Stomach (tissue), 4 donors: ENCODE measurements around the gene B3GNT7.

Source experiments
- POLR2A ChIP-seq, 4 donors: fragments of 450-650 bp; IDR thresholded peaks; one replicate each; pipeline ENCODE4 v1.6.1; 2016; ENCODE audit warnings: antibody characterized with exemption in 4 of 4, control low read depth in 2 of 4, mild to moderate bottlenecking in 1 of 4, moderate library complexity in 1 of 4
- POLR2AphosphoS5 ChIP-seq, 3 donors: sonication (generic); formaldehyde crosslinking; IDR thresholded peaks; one replicate each; pipeline ENCODE4 v1.6.1; 2016; ENCODE audit warnings: antibody characterized with exemption in 3 of 3
- TF ChIP-seq, protein P1 (sequence below), 7 experiments: fragments of 450-650 bp in 4 of 7; fragments of 200-600 bp in 3 of 7; sonication (generic) in 3 of 7; IDR thresholded peaks; one replicate each; pipeline ENCODE4 v1.5.1; 2016 to 2019; ENCODE audit warnings: antibody characterized with exemption in 7 of 7, control low read depth in 2 of 7, mild to moderate bottlenecking in 1 of 7

GRCh38 chr2:231418820-231419640, 23.5 kb downstream of the B3GNT7 start:
- TF ChIP-seq, protein P1, sequence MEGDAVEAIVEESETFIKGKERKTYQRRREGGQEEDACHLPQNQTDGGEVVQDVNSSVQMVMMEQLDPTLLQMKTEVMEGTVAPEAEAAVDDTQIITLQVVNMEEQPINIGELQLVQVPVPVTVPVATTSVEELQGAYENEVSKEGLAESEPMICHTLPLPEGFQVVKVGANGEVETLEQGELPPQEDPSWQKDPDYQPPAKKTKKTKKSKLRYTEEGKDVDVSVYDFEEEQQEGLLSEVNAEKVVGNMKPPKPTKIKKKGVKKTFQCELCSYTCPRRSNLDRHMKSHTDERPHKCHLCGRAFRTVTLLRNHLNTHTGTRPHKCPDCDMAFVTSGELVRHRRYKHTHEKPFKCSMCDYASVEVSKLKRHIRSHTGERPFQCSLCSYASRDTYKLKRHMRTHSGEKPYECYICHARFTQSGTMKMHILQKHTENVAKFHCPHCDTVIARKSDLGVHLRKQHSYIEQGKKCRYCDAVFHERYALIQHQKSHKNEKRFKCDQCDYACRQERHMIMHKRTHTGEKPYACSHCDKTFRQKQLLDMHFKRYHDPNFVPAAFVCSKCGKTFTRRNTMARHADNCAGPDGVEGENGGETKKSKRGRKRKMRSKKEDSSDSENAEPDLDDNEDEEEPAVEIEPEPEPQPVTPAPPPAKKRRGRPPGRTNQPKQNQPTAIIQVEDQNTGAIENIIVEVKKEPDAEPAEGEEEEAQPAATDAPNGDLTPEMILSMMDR (IDR thresholded peaks at IDR 0.05): no peak
- no peak for TF ChIP-seq POLR2AphosphoS5 (IDR thresholded peaks at IDR 0.05)
- TF ChIP-seq POLR2A (IDR thresholded peaks at IDR 0.05): no peak
